ENCODE results near the gene ST8SIA1. TPM values are rescaled to one million over a fixed set of nuclear protein-coding genes. Genes with fewer than 3 reads are reported as not detected.

Gene ST8SIA1
- total and polyA plus RNA-seq, 2 of the 8 experiments (the other 6 are each of a cell fraction or from before 2014, with no cell fraction given), result 1.9 to 4.4 TPM

- TF ChIP-seq SP1 (IDR thresholded peaks at IDR 0.05; ENCODE audit: low read depth, low read length), result no peak
- TF ChIP-seq SUZ12 (IDR thresholded peaks at IDR 0.05; ENCODE audit: low read length), result peak; percentile 81
- peak; percentile 53 for TF ChIP-seq ASH2L (IDR thresholded peaks at IDR 0.05; ENCODE audit: low read length)
- peak; percentile 84 for TF ChIP-seq EZH2 (IDR thresholded peaks at IDR 0.05; ENCODE audit: low read depth, low read length, severe bottlenecking)
- no peak for TF ChIP-seq CTBP2 (IDR thresholded peaks at IDR 0.05; ENCODE audit: borderline replicate concordance, insufficient read depth, insufficient read length, low read length)
Observed at GRCh38 chr12:22333713-22334409, 646 bp downstream of the ST8SIA1 start (continued).
